ENCODE measurements around the gene MAGEC2.

The MAGEC2 gene, protein sequence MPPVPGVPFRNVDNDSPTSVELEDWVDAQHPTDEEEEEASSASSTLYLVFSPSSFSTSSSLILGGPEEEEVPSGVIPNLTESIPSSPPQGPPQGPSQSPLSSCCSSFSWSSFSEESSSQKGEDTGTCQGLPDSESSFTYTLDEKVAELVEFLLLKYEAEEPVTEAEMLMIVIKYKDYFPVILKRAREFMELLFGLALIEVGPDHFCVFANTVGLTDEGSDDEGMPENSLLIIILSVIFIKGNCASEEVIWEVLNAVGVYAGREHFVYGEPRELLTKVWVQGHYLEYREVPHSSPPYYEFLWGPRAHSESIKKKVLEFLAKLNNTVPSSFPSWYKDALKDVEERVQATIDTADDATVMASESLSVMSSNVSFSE

DNA sequence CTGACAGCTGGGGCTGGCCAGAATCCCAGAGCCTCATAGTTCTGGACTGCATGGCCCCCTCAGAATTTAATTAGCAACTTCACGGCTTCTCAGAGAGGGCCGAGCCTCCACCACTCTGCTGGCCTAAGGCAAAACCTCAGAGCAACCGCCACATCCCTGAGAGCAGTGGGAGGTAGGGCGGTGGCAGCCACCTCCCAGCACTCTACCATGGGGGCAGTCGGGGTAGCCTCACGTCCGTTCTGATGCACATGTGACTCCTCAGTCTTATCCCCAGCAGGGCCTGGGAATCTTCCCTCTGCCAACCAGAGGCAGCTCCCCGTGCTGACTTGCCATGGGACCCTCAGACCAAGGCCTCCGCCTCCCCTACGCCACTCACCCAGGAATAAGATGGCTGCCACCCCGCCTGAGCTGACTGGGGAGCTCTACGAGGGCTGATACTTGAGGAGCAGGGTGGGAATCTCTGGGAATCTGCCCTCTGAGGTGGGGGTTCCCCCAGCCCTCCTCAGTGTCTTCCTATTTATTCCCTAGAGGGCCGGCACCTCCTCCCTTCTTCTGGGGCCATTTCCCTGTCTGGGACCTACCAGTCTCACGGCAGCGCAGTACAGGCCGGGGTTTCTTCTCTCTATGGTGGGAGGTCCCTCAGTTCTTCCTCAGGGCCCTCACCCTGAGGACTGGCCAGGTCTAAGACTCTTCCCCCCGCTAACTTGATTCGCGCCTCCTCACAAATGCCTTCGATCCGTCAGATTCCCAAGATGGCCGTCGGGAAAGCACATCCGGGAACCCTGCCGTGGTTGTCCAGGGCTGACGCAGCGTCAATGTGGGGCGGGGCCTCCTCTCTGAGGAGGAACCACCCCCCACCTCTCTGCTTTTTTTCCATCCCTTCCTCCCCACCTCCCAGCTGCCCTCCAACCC, at the start of gene MAGEC2:
Gene MAGEC2 (minus strand): TSS at position 769 of the 912 bp plus-strand sequence. CDS start 1,303 bp downstream, outside the sequence.
- TF ChIP-seq, protein P1, sequence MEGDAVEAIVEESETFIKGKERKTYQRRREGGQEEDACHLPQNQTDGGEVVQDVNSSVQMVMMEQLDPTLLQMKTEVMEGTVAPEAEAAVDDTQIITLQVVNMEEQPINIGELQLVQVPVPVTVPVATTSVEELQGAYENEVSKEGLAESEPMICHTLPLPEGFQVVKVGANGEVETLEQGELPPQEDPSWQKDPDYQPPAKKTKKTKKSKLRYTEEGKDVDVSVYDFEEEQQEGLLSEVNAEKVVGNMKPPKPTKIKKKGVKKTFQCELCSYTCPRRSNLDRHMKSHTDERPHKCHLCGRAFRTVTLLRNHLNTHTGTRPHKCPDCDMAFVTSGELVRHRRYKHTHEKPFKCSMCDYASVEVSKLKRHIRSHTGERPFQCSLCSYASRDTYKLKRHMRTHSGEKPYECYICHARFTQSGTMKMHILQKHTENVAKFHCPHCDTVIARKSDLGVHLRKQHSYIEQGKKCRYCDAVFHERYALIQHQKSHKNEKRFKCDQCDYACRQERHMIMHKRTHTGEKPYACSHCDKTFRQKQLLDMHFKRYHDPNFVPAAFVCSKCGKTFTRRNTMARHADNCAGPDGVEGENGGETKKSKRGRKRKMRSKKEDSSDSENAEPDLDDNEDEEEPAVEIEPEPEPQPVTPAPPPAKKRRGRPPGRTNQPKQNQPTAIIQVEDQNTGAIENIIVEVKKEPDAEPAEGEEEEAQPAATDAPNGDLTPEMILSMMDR (IDR thresholded peaks at IDR 0.05; ENCODE audit: low read length, missing control alignments), result no peak
- H3K4me3 ChIP-seq (replicated peaks; ENCODE audit: low read depth, low read length), result no peak within 1 kb of the TSS
- DNase-seq (ENCODE audit: low read depth), result no peak

DNA sequence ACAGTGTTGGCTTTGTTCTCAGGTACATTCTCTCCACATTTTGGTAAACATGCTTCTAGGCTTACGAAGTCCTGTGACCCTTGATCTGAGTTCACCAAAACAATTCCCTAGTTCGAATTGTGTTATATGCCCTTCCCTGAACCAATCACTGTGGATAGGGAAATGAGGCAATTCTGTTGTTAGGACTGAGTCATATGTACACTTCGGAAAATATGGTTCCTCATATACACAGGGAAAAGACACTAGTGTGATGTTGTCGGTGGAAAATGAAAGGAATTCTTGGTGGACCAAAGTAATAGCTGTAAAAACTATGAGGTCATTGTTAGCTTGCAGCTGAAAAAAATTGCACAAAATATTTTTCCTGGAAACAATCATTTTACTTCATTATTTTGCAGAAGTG, 46.6 kb upstream of the MAGEC2 start:
- H3K4me3 ChIP-seq (replicated peaks; ENCODE audit: low read depth, low read length), result no peak overlapping the region
- DNase-seq (ENCODE audit: low read depth), result no peak
- TF ChIP-seq, protein P1 (IDR thresholded peaks at IDR 0.05; ENCODE audit: low read length, missing control alignments), result no peak

DNA sequence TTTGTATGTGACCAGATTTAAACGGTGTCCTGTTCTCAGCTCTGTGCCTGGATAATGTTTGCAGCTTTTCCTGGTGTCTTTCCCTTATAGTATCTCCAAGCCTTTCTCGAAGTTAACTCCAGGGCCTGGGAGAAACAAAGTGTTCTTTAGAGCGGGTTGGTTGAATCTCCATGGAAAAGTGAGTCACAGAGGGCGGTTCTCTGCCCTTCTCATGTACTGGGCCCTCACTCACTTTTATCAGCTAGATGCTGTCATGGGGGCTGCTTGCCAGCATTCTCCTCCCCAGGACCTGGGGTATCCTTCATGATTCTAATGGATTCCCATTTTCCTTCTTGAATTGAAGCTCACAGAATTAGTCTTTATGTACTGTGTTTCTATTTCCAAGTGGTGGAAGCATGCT, 46.1 kb upstream of the MAGEC2 start:
- no peak for DNase-seq (ENCODE audit: low read depth)
- TF ChIP-seq, protein P1 (IDR thresholded peaks at IDR 0.05; ENCODE audit: low read length, missing control alignments), result no peak
- no peak overlapping the region for H3K4me3 ChIP-seq (replicated peaks; ENCODE audit: low read depth, low read length)

DNA sequence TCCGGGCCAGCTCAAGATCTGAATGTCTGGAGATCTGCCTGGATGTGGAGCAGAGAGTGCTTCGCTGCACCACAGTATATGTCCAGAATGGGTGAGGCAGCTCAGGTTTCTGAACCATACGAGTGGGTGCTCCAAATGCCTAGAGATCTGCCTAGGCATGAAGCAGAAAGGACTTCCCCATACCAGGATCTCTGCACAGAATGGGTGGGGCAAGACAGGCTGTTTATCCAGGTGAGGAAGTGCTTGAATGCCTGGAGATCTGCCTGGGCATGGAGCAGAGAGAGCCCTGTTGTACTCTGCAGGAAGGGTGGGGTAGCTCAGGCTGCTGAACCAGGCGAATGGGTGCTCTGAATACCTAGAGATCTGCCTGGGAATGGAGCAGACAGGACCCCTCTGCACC, 45.4 kb upstream of the MAGEC2 start:
- TF ChIP-seq, protein P1 (IDR thresholded peaks at IDR 0.05; ENCODE audit: low read length, missing control alignments), result no peak
- no peak overlapping the region for H3K4me3 ChIP-seq (replicated peaks; ENCODE audit: low read depth, low read length)
- DNase-seq (ENCODE audit: low read depth), result no peak

DNA sequence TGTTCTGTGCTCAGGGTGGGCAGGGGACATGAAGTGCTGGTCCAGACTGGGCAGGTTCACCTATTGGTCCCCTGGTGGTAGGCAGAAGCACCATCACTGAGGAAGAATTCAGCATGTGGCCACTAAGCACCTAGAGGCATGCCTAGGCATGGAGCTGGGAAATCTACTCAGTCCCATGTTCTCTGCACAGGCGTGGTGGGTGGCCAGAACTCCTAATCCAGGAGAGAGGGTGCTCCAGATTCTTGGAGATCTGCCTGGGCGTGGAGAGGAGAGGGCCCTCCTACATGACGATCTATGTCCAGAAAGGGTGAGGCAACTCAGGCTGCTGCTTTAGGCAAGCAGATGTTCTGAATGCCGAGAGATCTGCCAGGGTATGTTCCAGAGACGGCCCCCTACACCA, 44.6 kb upstream of the MAGEC2 start:
- TF ChIP-seq, protein P1 (IDR thresholded peaks at IDR 0.05; ENCODE audit: low read length, missing control alignments), result no peak
- DNase-seq (ENCODE audit: low read depth), result no peak
- no peak overlapping the region for H3K4me3 ChIP-seq (replicated peaks; ENCODE audit: low read depth, low read length)

DNA sequence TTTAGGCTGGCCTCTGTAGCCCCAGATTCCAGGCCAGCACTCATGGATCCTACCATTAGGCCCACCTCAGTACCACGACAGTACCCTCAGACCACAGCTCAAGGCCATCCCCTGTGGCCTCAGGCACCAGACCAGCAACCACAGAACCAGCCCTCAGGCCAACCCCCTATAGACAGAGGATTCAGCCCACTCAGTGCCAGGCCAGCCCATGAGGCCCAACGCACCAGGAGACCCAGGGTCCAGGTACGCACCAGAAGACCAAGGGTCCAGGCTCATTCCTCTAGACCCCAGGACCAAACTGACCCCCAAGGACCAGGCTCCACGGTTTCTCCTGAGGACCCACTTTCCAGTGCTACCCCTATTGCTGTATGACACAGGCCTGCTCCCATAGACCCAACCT, 39.5 kb upstream of the MAGEC2 start:
- no peak for DNase-seq (ENCODE audit: low read depth)
- no peak overlapping the region for H3K4me3 ChIP-seq (replicated peaks; ENCODE audit: low read depth, low read length)
- TF ChIP-seq, protein P1 (IDR thresholded peaks at IDR 0.05; ENCODE audit: low read length, missing control alignments), result no peak
